Peyer's patch (tissue), 4 donors: ENCODE measurements around the gene TOR4A. TPM values are rescaled to one million over a fixed set of nuclear protein-coding genes. Genes with fewer than 3 reads are reported as not detected.

Experiments used
- DNase-seq, 3 donors: peaks; one replicate each; pipeline ENCODE4 v3.0.0-alpha.2; 2017 to 2019
- H3K27ac ChIP-seq, 4 donors: fragments of 200-600 bp; sonication (generic); one replicate each; pipeline ENCODE4 v1.5.1; 2016 to 2019
- H3K27me3 ChIP-seq, 2 donors: fragments of 200-600 bp; sonication (generic); one replicate each; pipeline ENCODE4 v1.5.1; 2019
- H3K36me3 ChIP-seq, 3 donors: fragments of 200-600 bp; sonication (generic); one replicate each; pipeline ENCODE4 v1.5.1; 2016 to 2019
- H3K4me1 ChIP-seq, 4 donors: fragments of 200-600 bp; sonication (generic); one replicate each; pipeline ENCODE4 v1.5.1; 2016 to 2019
- H3K4me3 ChIP-seq, 4 donors: fragments of 200-600 bp; sonication (generic); 1 replicate in 3 of 4; 2 replicates in 1 of 4; pipeline ENCODE4 v1.5.1; 2016 to 2019; ENCODE audit warnings: mild to moderate bottlenecking in 1 of 4
- H3K9me3 ChIP-seq, 4 donors: fragments of 200-600 bp; sonication (generic); one replicate each; pipeline ENCODE4 v1.5.1; 2016 to 2019; ENCODE audit warnings: mild to moderate bottlenecking in 1 of 4
- CTCF ChIP-seq, 6 experiments: fragments of 450-650 bp in 4 of 6; fragments of 200-600 bp in 2 of 6; sonication (generic) in 1 of 6; IDR thresholded peaks; one replicate each; pipeline ENCODE4 v1.5.1; 2017 to 2019; ENCODE audit warnings: antibody characterized with exemption in 6 of 6, mild to moderate bottlenecking in 3 of 6, moderate library complexity in 1 of 6
- POLR2A ChIP-seq, 2 donors: fragments of 450-650 bp; IDR thresholded peaks; one replicate each; pipeline ENCODE4 v1.5.1; 2017; ENCODE audit warnings: antibody characterized with exemption in 2 of 2, mild to moderate bottlenecking in 2 of 2, moderate library complexity in 2 of 2
- total RNA-seq, 4 donors: library from RNA; depleted of rRNA; stranded (reverse); fragments of >200 nt; gene quantifications; one replicate each; pipeline ENCODE4 v1.1.0, GENCODE V29; 2016

The TOR4A gene
- total RNA-seq, 4 donors from 2014 or later = 33.8 to 45.7 (median 39.2) TPM

DNA sequence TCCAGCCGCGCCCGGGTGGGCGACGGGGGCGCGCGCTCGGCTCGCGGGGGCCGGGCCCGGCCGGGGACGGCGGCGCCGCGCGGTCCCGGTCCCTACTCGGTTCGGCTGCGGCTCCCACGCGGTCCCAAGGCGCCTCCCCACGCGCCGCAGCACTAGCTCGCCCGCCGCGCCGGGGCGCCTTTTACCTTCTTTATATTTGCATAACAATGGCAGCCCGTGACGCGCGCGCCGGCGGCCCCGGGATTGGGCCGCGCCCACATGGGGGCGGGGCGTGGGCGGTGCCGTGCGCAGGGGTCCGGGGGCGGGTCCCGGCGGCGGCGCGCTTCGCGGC, 24.6 kb downstream of the TOR4A start, which contains the start of gene NRARP:
NRARP (minus strand) TSS at position 154 of the 331 bp plus-strand sequence. CDS start 343 bp downstream, outside the sequence.
- Histone ChIP-seq H3K4me3 (peak within 1 kb of the TSS; percentile 33 to 65 (median 58)), H3K27me3 (no peaks in the 10 kb centered on the region), H3K4me1 (peaks cover 11 to 72% (median 26%) of the 10 kb centered on the region in 4 donors), H3K36me3 (no peaks in the 10 kb centered on the region), H3K27ac (peak within 1 kb of the TSS; percentile 73 to 99 (median 90)), H3K9me3 (no peaks in the 10 kb centered on the region)
- peak; percentile 92 to 97 (median 95) for DNase-seq
- TF ChIP-seq POLR2A (IDR thresholded peaks at IDR 0.05) (peak; percentile 86 to 89), CTCF (IDR thresholded peaks at IDR 0.05) (no peak)

DNA sequence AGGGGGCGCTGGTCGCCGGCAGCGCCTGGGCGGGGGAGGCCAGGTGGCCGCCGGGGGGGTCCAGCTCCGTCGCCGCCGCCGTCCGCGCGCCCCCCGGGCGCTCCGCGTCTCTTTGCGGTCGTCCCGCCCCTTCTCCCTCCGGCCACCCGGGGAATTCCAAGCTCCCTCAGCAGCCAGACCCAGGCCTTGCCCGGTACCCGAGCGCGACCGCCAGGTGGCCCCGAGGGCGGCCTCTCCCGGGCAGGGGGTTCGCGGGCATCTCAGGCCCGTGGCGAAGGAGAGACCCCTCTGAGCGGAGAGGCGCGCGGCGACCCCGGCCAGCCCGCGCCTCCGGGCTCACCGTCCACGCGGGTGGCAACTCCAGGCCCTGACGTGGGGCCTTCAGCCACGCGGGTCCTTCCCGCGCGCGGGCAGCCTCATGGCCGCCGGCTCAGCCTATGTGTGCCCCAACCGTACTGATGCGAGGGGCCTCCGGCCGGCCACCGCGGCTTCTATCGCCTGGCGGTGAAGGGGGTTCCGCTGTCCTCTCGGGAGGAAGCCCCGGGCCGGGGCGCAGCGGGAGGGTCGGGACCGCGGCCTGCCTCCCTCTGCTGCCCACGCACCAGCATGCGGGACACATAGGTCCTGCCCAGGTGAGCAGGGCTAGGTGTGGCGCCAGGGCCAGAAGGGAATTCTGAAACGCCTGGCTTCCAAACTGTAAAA, 25.1 kb downstream of the TOR4A start:
- peak in 1 of 2 donors; percentile 13 for TF ChIP-seq POLR2A (IDR thresholded peaks at IDR 0.05)
- peak; percentile 2 to 72 (median 54) for TF ChIP-seq CTCF (IDR thresholded peaks at IDR 0.05)
- peak overlapping the region; percentile 73 to 99 (median 84) for H3K27ac ChIP-seq
- peak overlapping the region; percentile 29 to 65 (median 56) for H3K4me3 ChIP-seq
- no peak for DNase-seq
- H3K36me3 ChIP-seq = no peaks in the 10 kb centered on the region
- H3K4me1 ChIP-seq = peaks cover 14 to 73% (median 26%) of the 10 kb centered on the region in 4 donors
- no peaks in the 10 kb centered on the region for H3K27me3 ChIP-seq
- H3K9me3 ChIP-seq = no peaks in the 10 kb centered on the region

GRCh38 chr9:137303151-137303892, 25.8 kb downstream of the TOR4A start:
- Histone ChIP-seq H3K27ac (peak overlapping the region; percentile 10 to 99 (median 84)), H3K36me3 (no peaks in the 10 kb centered on the region), H3K27me3 (no peaks in the 10 kb centered on the region), H3K9me3 (no peaks in the 10 kb centered on the region), H3K4me1 (peaks cover 14 to 74% (median 26%) of the 10 kb centered on the region in 4 donors), H3K4me3 (peak overlapping the region in 2 of 4 donors; percentile 60 to 65)
- peak in 1 of 3 donors; percentile 71 for DNase-seq
- TF ChIP-seq POLR2A (IDR thresholded peaks at IDR 0.05) = peak in 1 of 2 donors; percentile 5
- TF ChIP-seq CTCF (IDR thresholded peaks at IDR 0.05) = no peak

GRCh38 chr9:137303893-137304382, 26.4 kb downstream of the TOR4A start:
- H3K9me3 ChIP-seq = no peaks in the 10 kb centered on the region
- H3K4me3 ChIP-seq = no peak overlapping the region
- H3K27me3 ChIP-seq = no peaks in the 10 kb centered on the region
- peak overlapping the region in 3 of 4 donors; percentile 79 to 99 (median 90) for H3K27ac ChIP-seq
- H3K4me1 ChIP-seq = peaks cover 14 to 68% (median 26%) of the 10 kb centered on the region in 4 donors
- TF ChIP-seq CTCF (IDR thresholded peaks at IDR 0.05) (no peak), POLR2A (IDR thresholded peaks at IDR 0.05) (no peak)
- no peaks in the 10 kb centered on the region for H3K36me3 ChIP-seq
- DNase-seq = peak in 1 of 3 donors; percentile 62

- Histone ChIP-seq H3K4me3 (peak overlapping the region in 1 of 4 donors; percentile 5), H3K36me3 (no peaks in the 10 kb centered on the region), H3K4me1 (peaks cover 14 to 64% (median 26%) of the 10 kb centered on the region in 4 donors), H3K27me3 (no peaks in the 10 kb centered on the region), H3K9me3 (no peaks in the 10 kb centered on the region), H3K27ac (peak overlapping the region in 3 of 4 donors; percentile 79 to 99 (median 90))
- TF ChIP-seq POLR2A (IDR thresholded peaks at IDR 0.05) = no peak
- TF ChIP-seq CTCF (IDR thresholded peaks at IDR 0.05) = no peak
- DNase-seq = peak in 2 of 3 donors; percentile 47 to 57
These were observed 27.0 kb downstream of the TOR4A start for GRCh38 chr9:137304383-137305059.
